ENCODE measurements around the gene BZW2. TPM values are rescaled to one million over a fixed set of nuclear protein-coding genes. Genes with fewer than 3 reads are reported as not detected.

BZW2 gene
- total RNA-seq, 1 donor from 2014 or later = 89.8 TPM

DNA sequence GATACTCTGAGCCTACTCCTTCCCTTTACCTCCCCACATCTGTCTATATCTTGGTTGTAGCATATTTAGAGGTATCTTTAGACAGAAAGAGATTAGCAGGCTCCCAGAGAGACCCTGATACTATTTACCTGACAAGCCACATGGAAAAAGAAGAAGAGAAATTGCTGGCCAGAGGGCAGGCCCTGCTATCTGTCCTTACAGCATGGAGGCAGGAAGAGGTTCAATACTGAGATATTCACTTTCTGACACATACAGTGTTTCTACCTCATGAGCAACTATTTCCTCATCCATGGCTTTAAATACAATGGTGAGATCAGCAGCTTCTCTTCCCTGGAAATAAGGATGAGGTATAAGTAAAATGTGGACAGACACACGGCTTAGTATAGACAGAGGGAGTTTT is 73.7 kb downstream of the BZW2 start:
- Mint-ChIP-seq H3K4me3 (no peak overlapping the region), H3K27me3 (no peaks in the 10 kb centered on the region)

DNA sequence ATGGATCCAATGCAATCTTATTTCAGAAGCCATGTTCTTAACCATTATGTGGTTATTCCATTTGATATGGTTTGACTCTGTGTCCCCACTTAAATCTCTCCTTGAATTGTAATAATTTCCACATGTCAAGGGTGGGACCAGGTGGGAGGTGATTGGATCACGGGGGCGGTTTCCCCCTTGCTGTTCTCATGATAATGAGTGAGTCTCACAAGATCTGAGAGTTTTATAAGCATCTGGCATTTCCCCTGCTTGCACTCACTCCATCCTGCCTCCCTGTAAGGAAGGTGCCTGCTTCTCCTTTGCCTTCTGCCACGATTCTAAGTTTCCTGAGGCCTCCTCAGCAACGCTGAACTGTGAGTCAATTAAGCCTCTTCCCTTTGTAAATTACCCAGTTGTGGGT is 75.6 kb downstream of the BZW2 start:
- Mint-ChIP-seq H3K4me3 (no peak overlapping the region), H3K4me1 (ENCODE audit: unreplicated experiment) (peaks cover 15% of the 10 kb centered on the region), H3K36me3 (no peaks in the 10 kb centered on the region), H3K27me3 (no peaks in the 10 kb centered on the region), H3K27ac (peak overlapping the region; percentile 47), H3K9me3 (no peaks in the 10 kb centered on the region)
- TF ChIP-seq, protein P1, sequence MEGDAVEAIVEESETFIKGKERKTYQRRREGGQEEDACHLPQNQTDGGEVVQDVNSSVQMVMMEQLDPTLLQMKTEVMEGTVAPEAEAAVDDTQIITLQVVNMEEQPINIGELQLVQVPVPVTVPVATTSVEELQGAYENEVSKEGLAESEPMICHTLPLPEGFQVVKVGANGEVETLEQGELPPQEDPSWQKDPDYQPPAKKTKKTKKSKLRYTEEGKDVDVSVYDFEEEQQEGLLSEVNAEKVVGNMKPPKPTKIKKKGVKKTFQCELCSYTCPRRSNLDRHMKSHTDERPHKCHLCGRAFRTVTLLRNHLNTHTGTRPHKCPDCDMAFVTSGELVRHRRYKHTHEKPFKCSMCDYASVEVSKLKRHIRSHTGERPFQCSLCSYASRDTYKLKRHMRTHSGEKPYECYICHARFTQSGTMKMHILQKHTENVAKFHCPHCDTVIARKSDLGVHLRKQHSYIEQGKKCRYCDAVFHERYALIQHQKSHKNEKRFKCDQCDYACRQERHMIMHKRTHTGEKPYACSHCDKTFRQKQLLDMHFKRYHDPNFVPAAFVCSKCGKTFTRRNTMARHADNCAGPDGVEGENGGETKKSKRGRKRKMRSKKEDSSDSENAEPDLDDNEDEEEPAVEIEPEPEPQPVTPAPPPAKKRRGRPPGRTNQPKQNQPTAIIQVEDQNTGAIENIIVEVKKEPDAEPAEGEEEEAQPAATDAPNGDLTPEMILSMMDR (conservative IDR thresholded peaks at IDR 0.05) = no peak
- DNase-seq (ENCODE audit: extremely low spot score, unreplicated experiment) = no peak

More for the DNA sequence above, 73.7 kb downstream of the BZW2 start:
- no peaks in the 10 kb centered on the region for H3K9me3 Mint-ChIP-seq
- no peaks in the 10 kb centered on the region for H3K36me3 Mint-ChIP-seq
- H3K27ac Mint-ChIP-seq = peak overlapping the region; percentile 87
- peaks cover 15% of the 10 kb centered on the region for H3K4me1 Mint-ChIP-seq (ENCODE audit: unreplicated experiment)
- no peak for DNase-seq (ENCODE audit: extremely low spot score, unreplicated experiment)
- TF ChIP-seq, protein P1 (conservative IDR thresholded peaks at IDR 0.05) = no peak

DNA sequence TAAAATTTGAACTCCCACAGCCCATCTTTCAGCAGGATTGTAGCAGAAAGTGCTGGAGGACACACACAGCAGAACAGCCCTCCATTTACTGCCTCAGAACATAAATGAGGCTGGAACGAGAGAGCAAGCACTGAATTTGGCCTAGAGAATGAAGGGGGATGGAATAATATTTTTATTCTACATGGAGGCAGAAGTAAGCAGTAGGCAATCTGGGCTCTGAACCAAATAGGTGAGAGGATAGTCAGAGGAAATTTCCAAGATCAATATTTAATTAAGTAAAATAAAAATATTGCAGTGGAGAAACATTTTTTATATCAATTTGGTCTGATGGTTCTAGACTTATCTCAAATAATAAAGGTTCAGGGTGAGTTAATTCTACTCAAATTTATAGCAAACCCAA is 78.4 kb downstream of the BZW2 start:
- H3K4me3 Mint-ChIP-seq = no peak overlapping the region
- DNase-seq (ENCODE audit: extremely low spot score, unreplicated experiment) = no peak
- H3K9me3 Mint-ChIP-seq = no peaks in the 10 kb centered on the region
- no peaks in the 10 kb centered on the region for H3K36me3 Mint-ChIP-seq
- TF ChIP-seq, protein P1 (conservative IDR thresholded peaks at IDR 0.05) = no peak
- H3K27ac Mint-ChIP-seq = no peak overlapping the region
- H3K27me3 Mint-ChIP-seq = no peaks in the 10 kb centered on the region
- peaks cover 9% of the 10 kb centered on the region for H3K4me1 Mint-ChIP-seq (ENCODE audit: unreplicated experiment)

DNA sequence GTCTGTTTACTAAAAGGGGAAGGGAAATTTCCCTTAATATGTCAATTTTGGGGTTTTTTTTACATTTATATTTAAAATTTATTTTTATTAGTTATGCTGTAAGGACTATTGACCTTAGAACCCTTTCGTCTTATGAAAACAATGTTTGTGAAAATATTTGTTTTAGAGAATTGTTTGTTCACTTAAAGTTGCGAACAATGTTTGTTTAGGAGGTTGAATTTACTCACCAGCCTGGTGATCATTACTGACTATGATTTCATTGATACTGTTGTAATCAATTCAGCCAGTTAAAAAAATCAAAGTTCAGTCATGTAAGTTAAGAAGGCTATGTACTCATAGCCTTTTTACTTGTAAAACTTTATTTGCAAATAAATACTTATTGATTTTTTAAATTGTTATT is 80.2 kb downstream of the BZW2 start:
- TF ChIP-seq, protein P1 (conservative IDR thresholded peaks at IDR 0.05) = no peak
- DNase-seq (ENCODE audit: extremely low spot score, unreplicated experiment) = no peak
- no peak overlapping the region for H3K27ac Mint-ChIP-seq
- H3K36me3 Mint-ChIP-seq = no peaks in the 10 kb centered on the region
- peaks cover 6% of the 10 kb centered on the region for H3K4me1 Mint-ChIP-seq (ENCODE audit: unreplicated experiment)
- no peaks in the 10 kb centered on the region for H3K27me3 Mint-ChIP-seq
- H3K9me3 Mint-ChIP-seq = no peaks in the 10 kb centered on the region
- H3K4me3 Mint-ChIP-seq = no peak overlapping the region

DNA sequence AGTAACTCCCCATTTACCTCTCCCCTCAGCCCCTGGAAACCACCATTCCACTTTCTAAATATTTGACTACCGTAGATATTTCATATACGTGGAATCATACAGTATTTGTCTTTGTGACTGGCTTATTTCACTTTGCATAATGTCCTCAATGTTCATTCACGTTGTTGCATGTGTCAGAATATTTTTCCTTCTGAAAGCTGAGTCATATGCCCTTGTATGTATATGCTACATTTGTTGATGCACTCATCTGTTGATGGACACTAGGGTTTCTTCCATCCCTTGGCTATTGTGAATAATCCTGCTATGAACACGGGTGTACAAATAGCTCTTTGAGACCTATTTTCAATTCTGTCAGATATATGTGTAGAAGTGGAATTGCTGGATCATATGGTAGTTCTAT is 81.8 kb downstream of the BZW2 start:
- TF ChIP-seq, protein P1 (conservative IDR thresholded peaks at IDR 0.05) = no peak
- Mint-ChIP-seq H3K27me3 (no peaks in the 10 kb centered on the region), H3K9me3 (no peaks in the 10 kb centered on the region), H3K36me3 (no peaks in the 10 kb centered on the region), H3K4me3 (no peak overlapping the region), H3K4me1 (ENCODE audit: unreplicated experiment) (peaks cover 5% of the 10 kb centered on the region), H3K27ac (no peak overlapping the region)
- no peak for DNase-seq (ENCODE audit: extremely low spot score, unreplicated experiment)

DNA sequence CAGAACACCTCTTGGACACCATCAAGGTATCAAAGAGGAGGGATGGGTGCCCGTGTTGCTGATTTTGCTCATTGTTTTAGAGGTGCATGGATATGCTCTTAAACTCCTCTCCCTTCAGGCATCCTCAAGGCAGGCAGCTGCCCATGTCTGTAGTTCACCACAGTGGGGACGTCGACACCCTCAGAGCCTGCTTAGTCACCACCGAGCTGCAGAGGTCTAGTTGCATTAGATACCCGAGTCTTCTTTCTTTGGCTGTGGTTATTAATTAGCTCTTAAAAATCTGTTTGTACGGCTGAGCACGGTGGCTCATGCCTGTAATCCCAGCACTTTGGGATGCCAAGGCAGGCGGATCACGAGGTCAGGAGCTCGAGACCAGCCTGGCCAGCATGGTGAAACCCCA is 82.8 kb downstream of the BZW2 start:
- H3K36me3 Mint-ChIP-seq = no peaks in the 10 kb centered on the region
- no peak overlapping the region for H3K4me3 Mint-ChIP-seq
- H3K27me3 Mint-ChIP-seq = no peaks in the 10 kb centered on the region
- TF ChIP-seq, protein P1 (conservative IDR thresholded peaks at IDR 0.05) = no peak
- no peaks in the 10 kb centered on the region for H3K4me1 Mint-ChIP-seq (ENCODE audit: unreplicated experiment)
- no peaks in the 10 kb centered on the region for H3K9me3 Mint-ChIP-seq
- H3K27ac Mint-ChIP-seq = no peak overlapping the region
- DNase-seq (ENCODE audit: extremely low spot score, unreplicated experiment) = no peak
